Bronchial epithelial cell (primary cell): Measurements from ENCODE around the gene DLX4. TPM values are rescaled to one million over a fixed set of nuclear protein-coding genes. Genes with fewer than 3 reads are reported as not detected.

ENCODE experiments used
- DNase-seq: peaks from one replicate; pipeline ENCODE4 v3.0.0-alpha.2; 2010; ENCODE audit warnings: low read depth
- FAIRE-seq: peaks from 2 replicates; lab custom pipeline; 2011; peaks lifted over from hg19 to GRCh38; lab: Jason Lieb, UNC
- H3K27me3 ChIP-seq: 2 replicates; pipeline ENCODE4 v1.5.1; 2011; ENCODE audit warnings: low read length; ENCODE audit not compliant: control insufficient read depth, insufficient read depth
- H3K36me3 ChIP-seq: 2 replicates; pipeline ENCODE4 v1.5.1; 2011; ENCODE audit warnings: low read length; ENCODE audit not compliant: control insufficient read depth, insufficient read depth
- H3K4me3 ChIP-seq: 2 replicates; pipeline ENCODE4 v1.5.1; 2011; ENCODE audit warnings: mild to moderate bottlenecking, low read depth, low read length, control low read depth
- total RNA-seq: library from RNA; depleted of rRNA; stranded (reverse); fragments of >200 nt; gene quantifications from 2 replicates; pipeline ENCODE4 v1.2.1, GENCODE V29; 2014
- TF ChIP-seq, protein P1 (sequence below): IDR thresholded peaks from 2 replicates; pipeline ENCODE4 v1.5.1; 2011; ENCODE audit warnings: mild to moderate bottlenecking, moderate library complexity, low read length, control low read depth, inconsistent platforms; ENCODE audit not compliant: insufficient read depth, severe bottlenecking

Gene DLX4
- total RNA-seq, 1 donor from 2014 or later = not detected

GRCh38 chr17:50021681-50022370 lies 52.8 kb downstream of the DLX4 start:
- DNase-seq = no peak
- TF ChIP-seq, protein P1, sequence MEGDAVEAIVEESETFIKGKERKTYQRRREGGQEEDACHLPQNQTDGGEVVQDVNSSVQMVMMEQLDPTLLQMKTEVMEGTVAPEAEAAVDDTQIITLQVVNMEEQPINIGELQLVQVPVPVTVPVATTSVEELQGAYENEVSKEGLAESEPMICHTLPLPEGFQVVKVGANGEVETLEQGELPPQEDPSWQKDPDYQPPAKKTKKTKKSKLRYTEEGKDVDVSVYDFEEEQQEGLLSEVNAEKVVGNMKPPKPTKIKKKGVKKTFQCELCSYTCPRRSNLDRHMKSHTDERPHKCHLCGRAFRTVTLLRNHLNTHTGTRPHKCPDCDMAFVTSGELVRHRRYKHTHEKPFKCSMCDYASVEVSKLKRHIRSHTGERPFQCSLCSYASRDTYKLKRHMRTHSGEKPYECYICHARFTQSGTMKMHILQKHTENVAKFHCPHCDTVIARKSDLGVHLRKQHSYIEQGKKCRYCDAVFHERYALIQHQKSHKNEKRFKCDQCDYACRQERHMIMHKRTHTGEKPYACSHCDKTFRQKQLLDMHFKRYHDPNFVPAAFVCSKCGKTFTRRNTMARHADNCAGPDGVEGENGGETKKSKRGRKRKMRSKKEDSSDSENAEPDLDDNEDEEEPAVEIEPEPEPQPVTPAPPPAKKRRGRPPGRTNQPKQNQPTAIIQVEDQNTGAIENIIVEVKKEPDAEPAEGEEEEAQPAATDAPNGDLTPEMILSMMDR = no peak
- FAIRE-seq = no peak
- peaks cover 1% of the 10 kb centered on the region for H3K27me3 ChIP-seq
- no peaks in the 10 kb centered on the region for H3K36me3 ChIP-seq
- no peak overlapping the region for H3K4me3 ChIP-seq

DNA sequence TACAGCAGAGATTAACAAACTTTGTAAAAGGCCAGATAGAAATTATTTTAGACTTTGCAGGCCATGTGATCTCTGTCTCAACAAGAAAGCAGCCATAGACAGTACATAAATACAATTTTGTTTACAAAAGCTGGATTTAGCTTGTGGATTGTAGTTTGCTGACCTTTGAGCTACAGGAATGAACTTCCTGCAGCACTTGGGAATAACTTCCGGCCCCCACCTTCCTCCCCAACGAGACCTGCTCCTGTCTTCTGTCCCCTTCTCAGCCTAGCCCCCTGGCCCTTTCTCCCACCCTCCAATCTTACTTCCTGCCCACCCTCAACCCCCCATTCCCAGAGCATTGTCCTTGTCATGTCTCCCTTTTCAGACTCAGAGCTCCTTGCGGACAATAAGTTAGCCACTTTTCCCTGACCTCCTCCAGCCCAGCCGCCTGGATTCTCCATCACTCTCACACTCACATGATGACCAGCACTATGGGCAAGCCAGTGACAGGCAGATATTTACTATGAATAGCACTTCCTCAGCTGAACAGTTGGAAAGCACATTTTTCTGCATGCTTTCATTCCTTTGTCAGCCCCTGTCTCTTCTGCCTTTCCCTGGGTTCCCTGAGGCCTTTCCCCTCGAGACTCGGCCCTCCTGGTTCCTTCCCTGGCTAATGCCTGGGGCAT lies 53.6 kb downstream of the DLX4 start:
- TF ChIP-seq, protein P1 = no peak
- peaks cover 1% of the 10 kb centered on the region for H3K27me3 ChIP-seq
- no peaks in the 10 kb centered on the region for H3K36me3 ChIP-seq
- FAIRE-seq = no peak
- H3K4me3 ChIP-seq = no peak overlapping the region
- no peak for DNase-seq

DNA sequence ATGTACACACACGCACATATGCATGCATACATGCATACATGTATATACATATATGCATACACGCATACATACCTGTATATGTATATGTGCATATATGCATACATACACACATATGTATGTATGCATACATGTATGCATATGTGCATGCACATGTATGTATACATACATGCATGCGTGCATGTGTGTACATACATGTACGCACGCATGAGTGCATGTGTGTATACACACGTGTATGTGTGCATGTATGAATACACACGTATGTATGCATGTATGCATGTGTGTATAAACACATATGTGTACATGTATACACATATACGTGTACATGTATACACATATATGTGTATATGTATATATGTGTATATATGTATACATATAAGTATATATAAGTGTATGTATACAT lies 54.5 kb downstream of the DLX4 start:
- no peak for DNase-seq
- no peak overlapping the region for H3K4me3 ChIP-seq
- no peaks in the 10 kb centered on the region for H3K36me3 ChIP-seq
- TF ChIP-seq, protein P1 = no peak
- peaks cover 1% of the 10 kb centered on the region for H3K27me3 ChIP-seq
- FAIRE-seq = no peak

Other genes with a start within 250 kb of the DLX4 start
- 0.53 and 1.9 TPM in 2 replicates for gene FAM117A, start 205.1 kb upstream of the DLX4 start, total RNA-seq
- gene KAT7, start 180.5 kb upstream of the DLX4 start, total RNA-seq = 12.4 and 18.8 TPM in 2 replicates
- gene TAC4, start 121.1 kb upstream of the DLX4 start, total RNA-seq = not detected in 2 replicates
- gene DLX3, start 26.0 kb downstream of the DLX4 start, total RNA-seq = 0.13 TPM in 1 of 2 replicates, not detected in the other
- gene ITGA3, start 86.9 kb downstream of the DLX4 start, total RNA-seq = 413 and 633 TPM in 2 replicates
- 0.79 and 3.5 TPM in 2 replicates for gene PDK2, start 126.2 kb downstream of the DLX4 start, total RNA-seq
- gene SAMD14, start 161.0 kb downstream of the DLX4 start, total RNA-seq = under 0.01 and 0.26 TPM in 2 replicates
- 16.6 and 17.4 TPM in 2 replicates for gene PPP1R9B, start 181.5 kb downstream of the DLX4 start, total RNA-seq
- 0.13 TPM in 1 of 2 replicates, not detected in the other for gene SGCA, start 196.8 kb downstream of the DLX4 start, total RNA-seq
- gene COL1A1, start 232.4 kb downstream of the DLX4 start, total RNA-seq = 10.5 and 15.3 TPM in 2 replicates